Fibroblast of skin of back (primary cell): Measurements from ENCODE around the gene ATG9A.
"Not testable (repeated sequence)": the region's sequence is repeated elsewhere in the genome, so short reads cannot be mapped to it uniquely, and the experiment has no call there.

ENCODE experiments used
- DNase-seq: peaks from one replicate; pipeline ENCODE4 v3.0.0-alpha.2; 2013

Gene ATG9A

GRCh38 chr2:219204425-219205164 lies 24.8 kb downstream of the ATG9A start:
- no peak for DNase-seq

- not testable (repeated sequence) for DNase-seq
These were observed 28.1 kb downstream of the ATG9A start for GRCh38 chr2:219201331-219201730.

DNA sequence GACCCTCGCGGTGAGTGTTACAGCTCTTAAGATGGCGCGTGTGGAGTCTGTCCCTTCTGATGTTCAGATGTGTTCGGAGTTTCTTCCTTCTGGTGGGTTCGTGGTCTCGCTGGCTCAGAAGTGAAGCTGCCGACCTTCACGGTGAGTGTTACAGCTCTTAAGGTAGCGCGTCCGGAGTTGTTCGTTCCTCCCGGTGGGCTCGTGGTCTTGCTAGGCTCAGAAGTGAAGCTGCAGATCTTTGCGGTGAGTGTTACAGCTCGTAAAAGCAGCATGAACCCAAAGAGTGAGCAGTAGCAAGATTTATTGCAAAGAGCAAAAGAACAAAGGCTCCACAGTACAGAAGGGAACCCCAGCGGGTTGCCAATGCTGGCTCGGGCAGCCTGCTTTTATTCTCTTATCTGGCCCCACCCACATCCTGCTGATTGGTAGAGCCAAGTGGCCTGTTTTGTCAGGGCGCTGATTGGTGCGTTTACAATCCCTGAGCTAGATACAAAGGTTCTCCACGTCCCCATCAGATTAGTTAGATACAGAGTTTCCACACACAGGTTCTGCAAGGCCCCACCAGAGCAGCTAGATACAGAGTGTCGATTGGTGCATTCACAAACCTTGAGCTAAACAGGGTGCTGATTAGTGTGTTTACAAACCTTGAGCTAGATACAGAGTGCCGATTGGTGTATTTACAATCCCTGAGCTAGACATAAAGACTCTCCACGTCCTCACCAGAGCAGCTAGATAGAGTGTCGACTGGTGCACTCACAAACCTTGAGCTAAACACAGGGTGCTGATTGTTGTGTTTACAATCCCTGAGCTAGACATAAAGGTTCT lies 28.7 kb downstream of the ATG9A start:
- DNase-seq = not testable (repeated sequence)

GRCh38 chr2:219199470-219200211 lies 29.8 kb downstream of the ATG9A start:
- DNase-seq = no peak

DNA sequence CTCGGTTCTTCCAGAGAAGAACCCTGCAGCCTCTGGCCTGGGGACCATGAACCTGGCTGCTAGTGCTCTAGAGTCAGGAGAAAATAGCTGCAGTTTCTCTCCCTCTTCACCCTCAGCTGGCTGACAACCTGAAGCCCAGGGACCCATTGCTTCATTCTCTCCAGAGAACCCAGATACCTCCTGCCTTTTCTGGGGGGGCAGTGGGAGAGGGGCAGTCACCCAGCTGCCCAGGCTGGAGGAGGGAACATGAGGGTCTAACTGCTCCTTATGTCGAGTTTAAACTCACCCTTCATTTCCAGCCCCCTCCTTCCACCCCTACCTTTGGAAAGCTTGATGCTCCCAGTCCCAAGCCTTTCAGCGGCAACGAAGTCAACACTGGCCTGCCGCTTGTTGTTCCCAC lies 30.5 kb downstream of the ATG9A start:
- DNase-seq = no peak

DNA sequence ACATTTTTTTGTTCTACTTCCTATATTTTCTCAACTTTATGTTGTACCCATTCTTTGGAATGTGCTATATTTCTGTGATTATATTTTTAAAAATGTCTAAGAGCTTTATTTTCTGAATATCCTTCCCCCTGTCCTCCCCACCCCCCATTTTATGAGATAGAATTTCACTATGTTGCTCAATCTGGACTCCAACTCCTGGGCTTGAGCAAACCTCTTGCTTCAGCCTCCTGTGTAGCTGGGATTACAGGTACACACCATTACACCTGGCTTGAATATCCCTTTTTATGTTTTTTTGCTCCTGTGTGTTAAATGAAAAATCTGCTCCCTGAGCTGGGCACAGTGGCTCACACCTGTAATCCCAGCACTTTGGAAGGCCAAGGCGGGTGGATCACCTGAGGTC lies 32.0 kb downstream of the ATG9A start:
- no peak for DNase-seq

DNA sequence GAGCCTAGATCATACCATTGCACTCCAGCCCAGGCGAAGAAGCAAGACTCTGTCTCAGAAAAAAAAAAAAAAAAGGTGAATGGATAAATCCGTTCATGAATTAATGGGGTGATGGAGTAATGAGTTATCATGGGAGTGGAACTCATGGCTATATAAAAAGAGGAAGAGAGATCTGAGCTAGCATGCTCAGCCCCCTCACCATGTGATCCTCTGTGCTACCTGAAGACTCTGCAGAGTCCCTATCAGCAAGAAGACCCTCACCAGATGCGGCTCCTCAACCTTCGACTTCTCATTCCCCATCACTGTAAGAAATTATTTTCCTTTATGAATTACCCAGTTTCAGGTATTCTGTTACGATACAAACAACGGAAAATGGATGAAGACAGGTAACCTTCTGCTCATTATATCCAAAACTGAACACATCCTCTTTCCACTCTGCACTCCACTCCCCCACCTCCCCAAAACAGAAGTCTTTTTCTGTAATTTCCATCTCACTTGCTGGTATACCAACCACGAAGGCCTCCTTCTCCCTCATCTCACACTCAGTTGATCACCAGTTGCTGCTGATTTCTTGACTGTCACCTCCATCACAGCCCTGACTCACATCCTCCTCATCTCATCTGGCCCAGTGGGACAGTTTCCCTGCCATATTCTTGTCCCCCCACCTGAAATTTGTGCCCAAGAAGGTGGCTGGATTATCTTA lies 42.5 kb downstream of the ATG9A start:
- no peak for DNase-seq

DNA sequence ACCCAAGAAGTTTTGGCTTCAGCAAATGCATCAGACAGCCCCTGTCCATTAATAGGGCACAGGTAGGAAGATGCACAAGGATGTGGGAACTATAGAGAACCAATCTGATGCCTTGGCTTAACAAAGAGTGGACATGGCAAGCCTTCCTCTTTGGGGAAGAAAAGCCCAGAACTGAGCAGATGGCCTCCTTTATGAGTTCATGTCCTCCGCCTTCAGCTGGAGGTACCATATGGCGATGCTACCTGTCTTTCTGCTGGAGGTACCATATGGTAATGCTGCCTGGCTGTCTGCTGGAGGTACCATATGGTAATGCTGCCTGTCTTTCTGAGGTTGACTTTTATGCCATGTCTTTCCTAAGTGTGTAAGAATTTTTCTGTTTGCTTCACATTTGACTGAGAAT lies 45.3 kb downstream of the ATG9A start:
- no peak for DNase-seq

DNA sequence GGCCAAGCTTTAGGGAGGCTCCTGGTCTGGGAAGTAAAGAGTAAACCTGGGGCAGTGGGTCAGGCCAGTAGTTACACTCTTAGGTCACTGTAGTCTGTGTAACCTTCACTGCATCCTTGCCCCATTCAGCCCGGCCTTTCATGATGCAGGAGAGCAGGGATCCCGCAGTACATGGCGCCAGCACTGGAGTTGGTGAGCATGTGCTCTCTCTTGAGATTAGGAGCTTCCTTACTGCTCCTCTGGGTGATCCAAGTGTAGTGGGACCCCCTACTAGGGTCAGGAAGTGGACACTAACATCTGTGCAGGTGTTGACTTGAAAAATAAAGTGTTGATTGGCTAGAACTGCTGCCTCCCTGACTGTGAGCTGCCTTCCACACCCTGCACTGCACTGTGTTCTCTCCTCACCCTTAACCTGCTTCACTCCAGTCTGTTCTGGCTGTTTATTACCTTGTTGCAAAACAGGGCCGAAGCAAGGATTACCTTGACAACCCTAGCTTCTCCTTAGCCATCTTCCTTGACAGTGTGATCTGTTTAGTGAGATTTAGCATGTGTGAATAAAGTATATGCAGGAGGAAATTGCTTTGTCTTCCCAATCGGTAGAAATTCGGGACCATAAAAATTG lies 46.2 kb downstream of the ATG9A start:
- no peak for DNase-seq

DNA sequence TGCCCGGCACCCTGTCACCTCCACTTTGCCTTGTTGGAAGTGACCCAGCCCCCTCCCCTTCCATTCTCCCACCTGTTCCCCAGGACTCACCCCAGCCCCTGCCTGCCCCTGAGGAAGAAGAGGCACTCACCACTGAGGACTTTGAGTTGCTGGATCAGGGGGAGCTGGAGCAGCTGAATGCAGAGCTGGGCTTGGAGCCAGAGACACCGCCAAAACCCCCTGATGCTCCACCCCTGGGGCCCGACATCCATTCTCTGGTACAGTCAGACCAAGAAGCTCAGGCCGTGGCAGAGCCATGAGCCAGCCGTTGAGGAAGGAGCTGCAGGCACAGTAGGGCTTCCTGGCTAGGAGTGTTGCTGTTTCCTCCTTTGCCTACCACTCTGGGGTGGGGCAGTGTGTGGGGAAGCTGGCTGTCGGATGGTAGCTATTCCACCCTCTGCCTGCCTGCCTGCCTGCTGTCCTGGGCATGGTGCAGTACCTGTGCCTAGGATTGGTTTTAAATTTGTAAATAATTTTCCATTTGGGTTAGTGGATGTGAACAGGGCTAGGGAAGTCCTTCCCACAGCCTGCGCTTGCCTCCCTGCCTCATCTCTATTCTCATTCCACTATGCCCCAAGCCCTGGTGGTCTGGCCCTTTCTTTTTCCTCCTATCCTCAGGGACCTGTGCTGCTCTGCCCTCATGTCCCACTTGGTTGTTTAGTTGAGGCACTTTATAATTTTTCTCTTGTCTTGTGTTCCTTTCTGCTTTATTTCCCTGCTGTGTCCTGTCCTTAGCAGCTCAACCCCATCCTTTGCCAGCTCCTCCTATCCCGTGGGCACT lies 46.9 kb downstream of the ATG9A start:
- no peak for DNase-seq

GRCh38 chr2:219181531-219181930 lies 47.9 kb downstream of the ATG9A start:
- no peak for DNase-seq

DNA sequence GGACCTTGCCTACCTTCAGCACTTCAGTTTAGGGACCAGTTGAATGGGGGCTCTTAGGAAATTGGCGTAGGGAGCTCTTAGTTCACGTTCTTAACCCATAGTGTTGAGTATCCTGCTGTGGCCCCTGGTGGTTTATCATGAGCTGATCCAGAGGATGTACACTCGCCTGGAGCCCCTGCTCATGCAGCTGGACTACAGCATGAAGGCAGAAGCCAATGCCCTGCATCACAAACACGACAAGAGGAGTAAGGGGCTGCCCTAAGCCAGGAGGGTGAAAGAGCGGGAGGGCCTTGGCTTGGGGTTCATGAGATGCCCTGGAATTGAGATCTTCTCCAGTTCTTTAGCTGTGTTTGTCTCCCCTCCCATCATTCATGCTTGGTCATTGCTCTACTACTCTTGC lies 48.5 kb downstream of the ATG9A start:
- no peak for DNase-seq

DNA sequence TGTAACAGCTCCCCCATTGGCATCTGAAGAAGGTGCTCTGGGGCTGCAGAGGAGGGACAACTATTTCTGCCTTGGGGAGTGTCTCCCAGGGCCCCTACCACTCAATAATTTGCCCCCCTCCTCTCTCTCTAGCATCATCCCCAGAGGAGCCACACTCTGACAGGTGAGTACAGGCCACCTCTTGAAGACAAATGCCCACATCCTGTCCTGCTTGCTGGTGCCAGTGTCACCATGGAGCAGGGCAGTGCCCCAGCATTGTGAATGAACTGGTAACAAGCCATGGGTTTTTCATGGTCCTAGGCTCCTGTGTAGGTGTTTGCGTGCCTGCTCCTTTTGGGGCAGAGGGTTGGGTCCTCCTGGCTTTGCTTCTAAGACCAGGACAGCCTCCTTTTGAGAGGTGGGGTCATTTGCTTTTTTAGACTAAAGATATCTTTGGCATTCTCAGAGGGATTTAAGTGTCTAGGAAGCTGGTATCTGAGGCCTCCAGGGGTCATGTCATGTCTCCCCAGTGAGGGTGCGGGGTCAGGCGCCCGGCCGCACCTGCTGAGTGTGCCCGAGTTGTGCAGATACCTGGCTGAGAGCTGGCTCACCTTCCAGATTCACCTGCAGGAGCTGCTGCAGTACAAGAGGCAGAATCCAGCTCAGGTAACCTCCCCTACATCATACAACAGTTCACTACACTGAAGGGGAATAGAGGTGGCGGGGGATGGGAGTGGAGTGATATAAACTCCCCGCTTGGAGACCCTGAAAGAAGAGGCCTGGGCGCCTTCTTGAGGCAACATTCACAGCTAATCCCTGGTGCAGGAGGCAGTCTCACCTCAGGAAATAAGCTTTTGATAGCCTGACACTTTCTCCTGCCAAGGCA lies 49.6 kb downstream of the ATG9A start:
- no peak for DNase-seq

- peak; percentile 30 for DNase-seq
These were observed 50.9 kb downstream of the ATG9A start for GRCh38 chr2:219178377-219179175.

GRCh38 chr2:219177552-219178376 lies 51.7 kb downstream of the ATG9A start, which contains the start of gene RETREG2:
RETREG2 (plus strand) TSS chr2:219178275; CDS start chr2:219178353, 78 bp downstream.
- peak; percentile 85 for DNase-seq

DNA sequence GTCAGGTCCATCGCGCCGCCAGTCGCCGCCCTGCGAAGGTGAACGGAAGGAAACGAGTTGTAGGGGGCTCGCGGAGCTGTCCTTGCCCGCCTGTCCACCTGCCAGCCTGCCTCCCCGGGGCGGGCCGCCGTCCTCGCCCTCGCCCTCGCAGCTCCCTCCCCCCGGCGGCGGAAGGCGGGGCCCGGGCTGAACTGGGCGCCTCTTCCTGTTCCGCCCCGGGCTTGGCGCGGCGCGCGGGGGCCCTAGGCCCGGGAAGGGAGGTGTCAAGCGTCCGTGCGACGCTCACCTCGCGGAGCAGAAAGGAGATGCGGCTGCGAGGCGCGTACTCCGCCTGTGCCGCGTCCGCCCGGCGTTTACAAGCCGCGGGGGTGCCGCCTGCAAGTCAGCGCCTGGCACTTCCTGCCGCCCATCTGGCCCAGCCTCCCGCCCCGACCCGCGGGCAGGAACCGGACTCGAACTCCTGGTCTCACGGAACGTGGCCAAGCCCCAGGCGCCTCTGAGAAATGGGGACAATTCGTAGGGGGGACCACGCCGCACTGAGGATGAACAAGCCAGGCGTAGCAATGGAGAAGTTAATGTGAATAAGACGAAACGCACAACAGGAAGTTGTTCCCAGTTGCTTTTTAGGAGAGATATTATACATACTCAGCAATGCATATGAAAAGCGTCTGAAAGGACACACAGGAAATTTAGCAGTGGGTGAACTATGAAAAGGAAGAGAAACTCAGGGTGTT lies 52.5 kb downstream of the ATG9A start, which contains the start of gene CNPPD1:
TSS of gene CNPPD1 (minus strand) at position 108 of the 734 bp plus-strand sequence. CDS start at position 11, 97 bp downstream.
- DNase-seq = peak; percentile 83
